Measurements from ENCODE around the gene CD55.
A peak's percentile ranks its signal among the peaks of the same experiment; 100 is the strongest.

Gene CD55

DNA sequence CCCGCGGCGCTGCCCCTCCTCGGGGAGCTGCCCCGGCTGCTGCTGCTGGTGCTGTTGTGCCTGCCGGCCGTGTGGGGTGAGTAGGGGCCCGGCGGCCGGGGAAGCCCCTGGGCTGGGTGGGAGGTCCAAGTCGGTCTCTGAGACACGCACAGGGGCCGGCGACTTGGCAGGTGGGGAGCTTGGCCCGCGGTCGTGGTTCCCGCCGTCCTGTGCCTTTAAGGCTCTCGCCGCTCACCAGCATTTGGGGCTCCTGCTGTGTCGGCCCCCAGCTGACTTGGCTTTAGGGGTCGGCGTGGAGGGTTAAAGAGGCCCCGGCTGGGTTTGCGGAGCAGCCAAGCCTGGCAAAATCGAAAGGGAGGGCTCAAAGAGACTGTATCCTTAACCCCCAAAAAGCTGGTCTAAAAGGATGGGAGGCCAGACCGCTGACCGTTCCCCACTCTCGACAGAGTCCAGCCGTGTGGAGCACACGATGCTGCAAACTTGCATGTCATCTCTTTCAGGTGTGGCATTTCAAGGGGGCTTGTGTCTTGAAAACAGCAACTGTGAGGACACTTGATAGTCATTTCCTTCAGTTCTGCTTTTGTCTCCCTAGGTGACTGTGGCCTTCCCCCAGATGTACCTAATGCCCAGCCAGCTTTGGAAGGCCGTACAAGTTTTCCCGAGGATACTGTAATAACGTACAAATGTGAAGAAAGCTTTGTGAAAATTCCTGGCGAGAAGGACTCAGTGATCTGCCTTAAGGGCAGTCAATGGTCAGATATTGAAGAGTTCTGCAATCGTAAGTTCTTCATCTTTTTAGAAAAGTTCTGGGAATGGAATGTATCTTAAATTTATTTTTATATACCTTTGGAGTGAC is 540 bp downstream of the CD55 start:
- TF ChIP-seq, protein P1, sequence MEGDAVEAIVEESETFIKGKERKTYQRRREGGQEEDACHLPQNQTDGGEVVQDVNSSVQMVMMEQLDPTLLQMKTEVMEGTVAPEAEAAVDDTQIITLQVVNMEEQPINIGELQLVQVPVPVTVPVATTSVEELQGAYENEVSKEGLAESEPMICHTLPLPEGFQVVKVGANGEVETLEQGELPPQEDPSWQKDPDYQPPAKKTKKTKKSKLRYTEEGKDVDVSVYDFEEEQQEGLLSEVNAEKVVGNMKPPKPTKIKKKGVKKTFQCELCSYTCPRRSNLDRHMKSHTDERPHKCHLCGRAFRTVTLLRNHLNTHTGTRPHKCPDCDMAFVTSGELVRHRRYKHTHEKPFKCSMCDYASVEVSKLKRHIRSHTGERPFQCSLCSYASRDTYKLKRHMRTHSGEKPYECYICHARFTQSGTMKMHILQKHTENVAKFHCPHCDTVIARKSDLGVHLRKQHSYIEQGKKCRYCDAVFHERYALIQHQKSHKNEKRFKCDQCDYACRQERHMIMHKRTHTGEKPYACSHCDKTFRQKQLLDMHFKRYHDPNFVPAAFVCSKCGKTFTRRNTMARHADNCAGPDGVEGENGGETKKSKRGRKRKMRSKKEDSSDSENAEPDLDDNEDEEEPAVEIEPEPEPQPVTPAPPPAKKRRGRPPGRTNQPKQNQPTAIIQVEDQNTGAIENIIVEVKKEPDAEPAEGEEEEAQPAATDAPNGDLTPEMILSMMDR (conservative IDR thresholded peaks at IDR 0.05): no peak
- no peak for TF ChIP-seq ZFX (IDR thresholded peaks at IDR 0.05)
- H3K27ac ChIP-seq: peak overlapping the region; percentile 34

- no peak overlapping the region for H3K27ac ChIP-seq
- TF ChIP-seq ZFX (IDR thresholded peaks at IDR 0.05): no peak
- TF ChIP-seq, protein P1 (conservative IDR thresholded peaks at IDR 0.05): no peak
These were observed 2.1 kb downstream of the CD55 start for GRCh38 chr1:207323425-207324225.

GRCh38 chr1:207328004-207328403 is 6.5 kb downstream of the CD55 start:
- TF ChIP-seq, protein P1 (conservative IDR thresholded peaks at IDR 0.05): no peak
- TF ChIP-seq ZFX (IDR thresholded peaks at IDR 0.05): no peak

GRCh38 chr1:207328908-207329440 is 7.5 kb downstream of the CD55 start:
- no peak for TF ChIP-seq ZFX (IDR thresholded peaks at IDR 0.05)
- TF ChIP-seq, protein P1 (conservative IDR thresholded peaks at IDR 0.05): no peak
- H3K27ac ChIP-seq: no peak overlapping the region

More at GRCh38 chr1:207328004-207328403, 6.5 kb downstream of the CD55 start:
- H3K27ac ChIP-seq: no peak overlapping the region

DNA sequence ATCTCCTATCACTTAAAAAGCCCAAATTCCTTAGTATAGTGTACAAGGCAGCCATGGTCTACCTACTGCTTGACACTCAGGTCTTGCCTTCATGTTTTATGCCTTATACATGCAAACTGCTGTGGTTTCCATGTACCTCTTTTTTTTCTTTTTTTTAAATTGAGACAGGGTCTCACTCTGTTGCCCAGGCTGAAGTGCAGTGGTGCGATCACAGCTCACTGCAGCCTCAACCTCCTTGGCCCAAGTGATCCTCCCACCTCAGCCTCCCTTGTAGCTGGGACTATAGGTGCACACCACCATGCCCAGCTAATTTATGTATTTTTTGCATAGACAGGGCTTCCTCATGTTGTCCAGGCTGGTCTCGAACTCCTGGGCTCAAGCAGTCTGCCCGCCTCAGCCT is 8.0 kb downstream of the CD55 start:
- TF ChIP-seq ZFX (IDR thresholded peaks at IDR 0.05): no peak
- TF ChIP-seq, protein P1 (conservative IDR thresholded peaks at IDR 0.05): no peak
- no peak overlapping the region for H3K27ac ChIP-seq

DNA sequence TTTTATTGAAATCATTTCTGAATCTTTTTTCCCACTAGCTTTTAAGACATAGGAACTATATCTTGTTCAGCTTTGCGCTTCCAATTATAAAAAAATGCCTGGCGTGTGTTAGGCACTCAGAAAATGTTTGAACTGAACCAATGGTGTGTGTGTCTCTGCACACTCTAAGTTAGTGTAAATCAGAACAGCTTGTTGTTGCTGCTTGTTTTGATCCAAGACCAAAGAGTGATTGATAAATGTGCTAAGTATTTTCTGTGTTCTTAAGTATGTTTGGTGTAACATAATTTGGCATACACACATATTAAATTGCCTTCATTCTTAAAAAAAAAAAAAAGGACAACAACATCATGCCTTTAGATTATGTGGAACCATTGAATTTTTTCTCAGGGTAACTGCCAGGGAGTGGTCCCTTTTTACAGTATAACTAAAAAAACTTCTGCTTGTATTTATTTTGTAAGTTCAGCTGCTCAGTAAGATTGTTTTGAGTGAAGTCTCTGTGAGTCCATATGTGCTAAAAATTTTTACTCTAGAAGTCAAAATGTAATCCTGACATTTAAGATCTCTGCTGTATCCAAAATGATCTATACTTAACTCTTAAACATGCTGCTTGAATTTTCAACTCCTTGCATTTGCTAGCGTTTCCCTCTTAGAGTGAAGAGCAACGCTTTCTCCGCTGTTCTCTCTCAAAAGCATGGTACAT is 8.7 kb downstream of the CD55 start:
- no peak overlapping the region for H3K27ac ChIP-seq
- TF ChIP-seq, protein P1 (conservative IDR thresholded peaks at IDR 0.05): no peak
- no peak for TF ChIP-seq ZFX (IDR thresholded peaks at IDR 0.05)

Data from C4-2B (cell line).